ENCODE measurements around the gene FAM72B. TPM values are rescaled to one million over a fixed set of nuclear protein-coding genes. Genes with fewer than 3 reads are reported as not detected.
"Not testable (repeated sequence)": the region's sequence is repeated elsewhere in the genome, so short reads cannot be mapped to it uniquely, and the experiment has no call there.

The FAM72B gene
- total and polyA plus RNA-seq, 2 of the 4 experiments (the other 2 are of a cell fraction), result 1.6 to 2.2 TPM

GRCh38 chr1:121224714-121225113 is 40.6 kb upstream of the FAM72B start:
- ATAC-seq (ENCODE audit: low read depth); H3K27ac ChIP-seq (ENCODE audit: insufficient read depth, low read length): not testable (repeated sequence)

GRCh38 chr1:121221770-121222169 is 37.6 kb upstream of the FAM72B start:
- in situ Hi-C loops (cut with MboI; ENCODE audit: low sequenced_read_pairs); H3K27ac ChIP-seq (ENCODE audit: insufficient read depth, low read length); H2BK15ac ChIP-seq (ENCODE audit: low read depth, low read length); H2BK120ac ChIP-seq (ENCODE audit: low read depth, low read length); intact Hi-C loops (cut with micrococcal nuclease); H3K9ac ChIP-seq (ENCODE audit: low read depth, low read length); H2AFZ ChIP-seq (replicated peaks; ENCODE audit: low read length, poor library complexity); H3K23ac ChIP-seq (ENCODE audit: low read depth, low read length); H4K91ac ChIP-seq (ENCODE audit: insufficient read depth, low read depth, low read length); H3K27me3 ChIP-seq (ENCODE audit: control insufficient read depth, insufficient read depth, low read length); H2AK9ac ChIP-seq (replicated peaks; ENCODE audit: low read depth, low read length, poor library complexity); H4K20me1 ChIP-seq (ENCODE audit: insufficient read depth, low read length); H2BK20ac ChIP-seq (ENCODE audit: low read depth, low read length); H2BK5ac ChIP-seq (ENCODE audit: low read depth, low read length, poor library complexity, severe bottlenecking); H3K14ac ChIP-seq (replicated peaks; ENCODE audit: low read depth, low read length); H3K9me3 ChIP-seq (ENCODE audit: control insufficient read depth, insufficient read depth, low read length); BruUV-seq (replicated peaks); H2AK5ac ChIP-seq (ENCODE audit: low read depth, low read length); CTCF ChIA-PET; H3K36me3 ChIP-seq (ENCODE audit: control insufficient read depth, insufficient read depth, low read length); H3K4ac ChIP-seq (ENCODE audit: low read depth, low read length); H4K5ac ChIP-seq (ENCODE audit: low read depth, low read length); H4K8ac ChIP-seq (ENCODE audit: low read depth in 2 of 2, low read length in 2 of 2); DNase-seq; H3K18ac ChIP-seq (ENCODE audit: low read depth, low read length); H3K9me1 ChIP-seq (ENCODE audit: insufficient read depth, low read length); H3K79me1 ChIP-seq (ENCODE audit: low read depth in 1 of 2, low read length in 2 of 2); dilution Hi-C loops (cut with HindIII; ENCODE audit: low sequenced_read_pairs, unreplicated experiment); H3K56ac ChIP-seq (ENCODE audit: extremely low read depth, insufficient read depth, low read length); H3K4me2 ChIP-seq (ENCODE audit: low read depth, low read length); H3K4me1 ChIP-seq (ENCODE audit: control insufficient read depth, insufficient read depth, low read length); ATAC-seq (ENCODE audit: low read depth); POLR2A ChIA-PET (ENCODE audit: unreplicated experiment); H3K4me3 ChIP-seq (ENCODE audit: insufficient read depth, low read depth, low read length): not testable (repeated sequence)
- no CpG with 5 or more reads among the region's 1 CpG for WGBS, 2 experiments (ENCODE audit: extremely low coverage in 2 of 2, insufficient read length in 1 of 2)

More at GRCh38 chr1:121224714-121225113, 40.6 kb upstream of the FAM72B start:
- H3K4ac ChIP-seq (ENCODE audit: low read depth, low read length); in situ Hi-C loops (cut with MboI; ENCODE audit: low sequenced_read_pairs); H3K4me3 ChIP-seq (ENCODE audit: insufficient read depth, low read depth, low read length); CTCF ChIA-PET; POLR2A ChIA-PET (ENCODE audit: unreplicated experiment); H3K23ac ChIP-seq (ENCODE audit: low read depth, low read length); H4K91ac ChIP-seq (ENCODE audit: insufficient read depth, low read depth, low read length); H3K9me1 ChIP-seq (ENCODE audit: insufficient read depth, low read length); H2BK120ac ChIP-seq (ENCODE audit: low read depth, low read length); H2AFZ ChIP-seq (replicated peaks; ENCODE audit: low read length, poor library complexity); H4K20me1 ChIP-seq (ENCODE audit: insufficient read depth, low read length); H3K14ac ChIP-seq (replicated peaks; ENCODE audit: low read depth, low read length); H3K4me1 ChIP-seq (ENCODE audit: control insufficient read depth, insufficient read depth, low read length); H3K18ac ChIP-seq (ENCODE audit: low read depth, low read length); dilution Hi-C loops (cut with HindIII; ENCODE audit: low sequenced_read_pairs, unreplicated experiment); H4K5ac ChIP-seq (ENCODE audit: low read depth, low read length); H3K79me1 ChIP-seq (ENCODE audit: low read depth in 1 of 2, low read length in 2 of 2); DNase-seq; H3K9ac ChIP-seq (ENCODE audit: low read depth, low read length); H3K4me2 ChIP-seq (ENCODE audit: low read depth, low read length); H2AK5ac ChIP-seq (ENCODE audit: low read depth, low read length); H3K9me3 ChIP-seq (ENCODE audit: control insufficient read depth, insufficient read depth, low read length); H2BK15ac ChIP-seq (ENCODE audit: low read depth, low read length); H2BK20ac ChIP-seq (ENCODE audit: low read depth, low read length); H3K27me3 ChIP-seq (ENCODE audit: control insufficient read depth, insufficient read depth, low read length); H2AK9ac ChIP-seq (replicated peaks; ENCODE audit: low read depth, low read length, poor library complexity); intact Hi-C loops (cut with micrococcal nuclease); H3K56ac ChIP-seq (ENCODE audit: extremely low read depth, insufficient read depth, low read length); H3K36me3 ChIP-seq (ENCODE audit: control insufficient read depth, insufficient read depth, low read length); BruUV-seq (replicated peaks); H2BK5ac ChIP-seq (ENCODE audit: low read depth, low read length, poor library complexity, severe bottlenecking); H4K8ac ChIP-seq (ENCODE audit: low read depth in 2 of 2, low read length in 2 of 2): not testable (repeated sequence)
- no CpG with 5 or more reads among the region's 4 CpGs for WGBS, 2 experiments (ENCODE audit: extremely low coverage in 2 of 2, insufficient read length in 1 of 2)
